Measurements from ENCODE around the gene SCFD2.

The SCFD2 gene

DNA sequence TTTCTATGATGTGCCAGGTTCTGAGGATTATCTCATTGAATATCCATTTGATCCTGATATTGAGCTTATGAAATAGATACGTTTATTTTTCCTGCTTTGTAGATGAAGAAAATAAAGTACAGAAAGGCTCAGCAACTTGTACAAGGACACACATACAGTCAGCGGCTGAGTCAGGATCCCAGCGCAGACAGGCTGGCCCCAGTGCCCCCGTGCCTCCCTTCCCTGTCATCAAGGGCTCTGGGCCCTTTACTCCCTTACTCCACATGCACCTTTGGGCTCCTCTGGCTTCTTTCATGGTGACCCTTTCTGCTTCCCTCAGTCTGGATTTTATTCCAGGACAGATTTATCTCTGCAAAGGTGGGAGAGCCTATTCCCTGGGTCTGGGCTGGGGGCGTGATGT lies 490.9 kb downstream of the SCFD2 start:
- in situ Hi-C loops (cut with MboI; ENCODE audit: low sequenced_read_pairs), result no loop called here

DNA sequence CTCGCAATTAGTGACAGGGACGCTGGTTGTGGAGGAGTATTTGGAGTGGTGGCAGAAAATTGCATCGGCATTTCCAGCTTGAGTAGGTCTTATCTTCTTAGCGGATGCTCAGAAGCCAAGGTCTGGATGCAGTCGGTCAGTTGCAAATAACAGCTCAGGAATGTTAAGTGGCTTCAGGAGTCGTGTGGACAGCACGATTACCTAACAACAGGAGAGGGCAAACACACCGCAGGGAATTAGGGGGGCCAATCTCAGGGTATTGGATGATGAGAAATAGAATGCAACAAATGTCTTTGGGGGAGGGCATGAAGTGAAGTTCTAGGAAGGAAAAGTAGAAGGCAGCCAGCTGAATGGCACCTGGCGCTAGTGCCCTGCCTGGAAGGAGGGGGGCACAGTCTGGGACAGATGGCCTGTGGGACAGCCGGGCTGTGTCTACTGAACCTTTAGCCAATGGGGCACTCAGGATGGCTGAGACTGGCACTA lies 492.0 kb downstream of the SCFD2 start:
- in situ Hi-C loops (cut with MboI; ENCODE audit: low sequenced_read_pairs), result no loop called here

DNA sequence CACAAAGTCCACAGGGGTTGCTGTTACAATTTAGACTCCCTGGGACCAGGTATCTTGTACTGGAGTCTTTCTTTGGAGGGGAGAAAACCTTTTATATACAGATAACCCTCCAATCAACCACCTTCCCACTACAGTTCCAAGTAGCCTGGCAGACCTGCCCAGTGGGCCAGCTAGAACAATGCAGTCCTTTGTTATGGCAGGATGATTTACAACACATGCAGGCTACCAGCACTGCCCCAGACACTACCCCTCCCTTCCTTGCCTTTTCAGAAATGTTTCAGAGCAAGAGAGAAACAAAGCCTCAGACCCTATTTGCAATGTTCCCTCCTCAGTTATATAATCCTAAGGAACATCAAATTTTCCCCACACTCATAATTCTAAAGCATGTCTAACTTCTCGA lies 492.7 kb downstream of the SCFD2 start:
- in situ Hi-C loops (cut with MboI; ENCODE audit: low sequenced_read_pairs), result no loop called here

DNA sequence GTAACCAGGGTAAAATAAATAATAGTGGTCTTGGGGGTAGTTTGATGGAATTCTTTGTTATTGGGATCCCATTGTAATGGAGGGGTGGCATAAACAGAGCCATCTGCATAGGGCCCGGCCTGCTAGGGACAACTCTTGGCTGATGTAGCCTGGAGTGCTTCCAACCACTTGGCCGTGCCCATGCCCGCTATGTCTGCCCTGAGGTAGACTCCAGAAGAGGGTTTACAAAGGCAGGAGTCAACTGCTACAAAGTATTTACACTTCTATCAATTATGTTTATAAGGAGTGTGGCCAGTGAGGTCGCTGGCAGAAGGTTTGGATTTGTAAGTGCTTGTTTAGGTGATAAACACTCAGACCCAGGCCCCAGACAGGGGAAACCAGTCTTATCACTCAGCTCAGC lies 495.6 kb downstream of the SCFD2 start:
- in situ Hi-C loops (cut with MboI; ENCODE audit: low sequenced_read_pairs), result no loop called here

DNA sequence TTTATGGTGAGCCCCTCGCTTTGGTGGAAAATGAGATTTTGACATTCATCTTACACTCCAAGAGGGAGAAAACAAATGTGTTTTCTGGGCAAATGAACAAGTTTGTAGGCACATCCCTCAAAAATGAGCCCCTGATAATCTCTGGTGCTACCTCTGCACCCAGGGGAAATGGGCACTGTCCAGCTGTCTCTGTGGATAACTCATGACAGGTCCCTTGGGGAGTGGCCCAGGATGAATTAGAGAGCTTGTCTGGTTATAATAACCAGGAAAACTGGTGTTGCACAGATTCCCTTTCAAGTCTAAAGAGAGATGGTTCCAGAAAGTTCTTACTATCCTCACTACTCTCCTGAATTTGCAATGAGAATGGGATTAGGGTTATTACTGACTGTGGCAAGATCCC lies 496.2 kb downstream of the SCFD2 start:
- in situ Hi-C loops (cut with MboI; ENCODE audit: low sequenced_read_pairs), result no loop called here

DNA sequence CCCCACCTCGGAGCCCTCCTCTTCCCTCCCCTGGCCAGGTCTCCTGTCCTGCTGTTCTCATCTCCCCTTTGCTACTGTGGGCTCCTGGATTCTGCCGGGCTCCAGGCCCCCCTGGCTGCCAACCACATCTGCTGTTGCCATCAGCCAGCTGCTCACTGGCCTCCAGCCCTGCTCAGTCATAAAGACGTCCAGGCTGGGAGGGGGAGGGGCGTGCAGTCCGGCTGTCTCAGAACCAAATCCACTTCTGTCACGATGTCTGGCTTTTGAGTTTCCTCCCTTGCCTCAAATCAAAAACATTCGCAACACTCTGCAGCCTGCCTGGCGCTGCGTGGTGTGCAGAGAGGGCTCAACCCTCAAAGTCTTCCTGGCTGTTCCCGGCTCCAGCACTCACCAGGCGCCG lies 496.7 kb downstream of the SCFD2 start:
- in situ Hi-C loops (cut with MboI; ENCODE audit: low sequenced_read_pairs), result no loop called here

DNA sequence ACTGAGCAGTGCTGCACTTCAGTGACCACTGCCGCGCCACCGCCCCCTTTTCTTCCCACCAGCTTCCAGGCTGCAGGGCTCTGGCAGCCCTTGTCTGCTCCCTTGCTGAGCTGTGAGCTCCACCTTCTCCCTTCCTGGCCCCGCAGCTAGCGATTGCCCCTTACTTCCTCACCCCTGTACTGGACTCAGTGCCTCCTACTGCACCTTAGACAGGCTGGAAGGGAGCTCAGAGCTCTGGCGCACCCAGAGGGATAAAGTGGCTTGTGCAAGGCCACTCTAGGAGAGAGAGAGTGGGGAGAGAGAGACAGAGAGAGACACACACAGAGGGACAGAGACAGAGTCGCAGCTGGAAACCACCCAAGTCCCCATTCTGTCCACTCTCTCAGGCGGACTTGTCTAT lies 497.7 kb downstream of the SCFD2 start:
- in situ Hi-C loops (cut with MboI; ENCODE audit: low sequenced_read_pairs), result no loop called here

DNA sequence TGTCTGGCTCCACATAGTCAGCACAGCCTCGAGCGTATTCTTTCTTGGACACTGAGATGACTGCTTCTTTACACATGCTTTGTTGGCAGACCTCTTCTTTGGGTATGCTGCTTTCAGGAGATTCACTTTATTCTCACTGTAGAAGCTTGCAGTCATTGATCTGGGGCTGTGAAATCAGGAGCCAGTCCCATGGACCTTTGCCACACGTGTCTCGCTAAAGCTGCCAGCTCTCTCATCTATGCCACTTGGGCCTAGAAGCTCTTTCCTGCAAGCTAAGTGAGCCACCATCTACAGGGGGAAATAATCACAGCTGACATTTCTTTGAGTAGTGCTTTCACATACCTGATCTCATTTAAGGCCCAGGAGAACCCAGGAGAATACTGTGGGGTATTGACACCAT lies 498.7 kb downstream of the SCFD2 start:
- in situ Hi-C loops (cut with MboI; ENCODE audit: low sequenced_read_pairs), result no loop called here

DNA sequence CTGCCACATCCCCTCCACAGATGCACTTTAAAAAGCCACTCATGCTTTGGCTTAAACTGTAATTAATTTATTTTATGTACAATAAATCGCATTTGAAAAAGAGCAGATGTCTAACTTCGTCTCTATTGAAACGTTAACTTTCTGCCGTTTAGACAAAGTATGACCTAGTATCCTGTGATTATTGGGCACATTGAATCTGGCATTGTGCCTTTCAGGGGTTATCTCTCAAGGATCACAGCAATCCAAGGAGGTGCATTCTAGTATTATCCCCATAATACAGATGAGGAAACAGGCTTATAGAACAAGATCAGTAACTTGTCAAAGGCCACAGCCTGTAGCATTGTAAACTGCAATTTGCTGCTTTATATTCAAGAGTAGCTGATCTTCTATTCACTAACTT lies 499.1 kb downstream of the SCFD2 start:
- in situ Hi-C loops (cut with MboI; ENCODE audit: low sequenced_read_pairs), result no loop called here

DNA sequence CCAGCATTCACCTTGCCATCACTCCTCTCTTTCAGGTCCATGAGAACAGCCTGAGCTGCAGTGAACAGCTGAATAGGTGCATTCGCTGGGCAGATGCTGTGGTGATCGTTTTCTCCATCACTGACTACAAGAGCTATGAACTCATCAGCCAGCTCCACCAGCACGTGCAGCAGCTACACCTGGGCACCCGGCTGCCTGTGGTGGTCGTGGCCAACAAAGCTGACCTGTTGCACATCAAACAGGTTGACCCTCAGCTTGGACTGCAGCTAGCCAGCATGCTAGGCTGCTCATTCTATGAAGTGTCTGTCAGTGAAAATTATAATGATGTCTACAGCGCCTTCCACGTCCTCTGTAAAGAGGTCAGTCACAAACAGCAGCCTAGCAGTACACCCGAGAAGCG lies 500.6 kb downstream of the SCFD2 start:
- in situ Hi-C loops (cut with MboI; ENCODE audit: low sequenced_read_pairs), result no loop called here

DNA sequence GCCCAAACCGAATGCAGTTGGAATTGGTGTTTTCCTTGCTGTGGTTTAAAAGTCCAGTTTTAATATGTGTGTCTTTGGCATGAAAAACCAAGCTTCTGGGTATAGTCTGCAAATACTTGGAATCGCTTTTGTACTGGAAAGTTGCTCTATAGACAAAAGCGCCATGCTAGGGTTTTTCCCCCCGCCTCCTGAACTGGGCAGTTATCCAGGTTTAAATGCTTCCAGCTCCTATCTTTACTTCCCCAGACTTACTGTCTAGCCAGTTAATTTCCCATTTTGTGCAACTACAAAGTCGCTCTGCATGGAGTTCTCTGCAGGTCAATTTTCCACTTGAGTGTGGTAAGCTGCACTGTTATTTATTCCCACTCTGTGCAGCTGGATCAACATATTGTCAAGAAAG lies 501.1 kb downstream of the SCFD2 start:
- in situ Hi-C loops (cut with MboI; ENCODE audit: low sequenced_read_pairs), result no loop called here

DNA sequence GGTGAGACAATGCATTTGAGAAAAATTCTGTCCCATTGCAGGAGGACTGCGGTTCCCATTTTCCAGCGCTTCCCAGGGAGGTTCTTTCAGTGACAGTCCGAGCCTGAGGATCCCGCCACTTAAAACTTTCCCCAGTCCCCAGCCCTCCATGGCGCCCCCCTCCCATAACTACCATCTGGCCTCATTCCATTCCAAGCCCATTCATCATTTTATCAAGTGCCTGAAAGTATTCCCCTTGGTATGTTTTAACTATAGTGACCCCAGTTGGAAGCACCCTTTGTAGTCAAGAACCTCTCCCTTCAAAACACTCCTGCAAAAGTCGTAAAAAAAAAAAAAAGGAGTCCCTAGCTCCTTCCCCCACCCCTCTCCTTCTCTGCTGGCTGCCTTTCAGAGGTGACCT lies 502.5 kb downstream of the SCFD2 start:
- in situ Hi-C loops (cut with MboI; ENCODE audit: low sequenced_read_pairs), result no loop called here

DNA sequence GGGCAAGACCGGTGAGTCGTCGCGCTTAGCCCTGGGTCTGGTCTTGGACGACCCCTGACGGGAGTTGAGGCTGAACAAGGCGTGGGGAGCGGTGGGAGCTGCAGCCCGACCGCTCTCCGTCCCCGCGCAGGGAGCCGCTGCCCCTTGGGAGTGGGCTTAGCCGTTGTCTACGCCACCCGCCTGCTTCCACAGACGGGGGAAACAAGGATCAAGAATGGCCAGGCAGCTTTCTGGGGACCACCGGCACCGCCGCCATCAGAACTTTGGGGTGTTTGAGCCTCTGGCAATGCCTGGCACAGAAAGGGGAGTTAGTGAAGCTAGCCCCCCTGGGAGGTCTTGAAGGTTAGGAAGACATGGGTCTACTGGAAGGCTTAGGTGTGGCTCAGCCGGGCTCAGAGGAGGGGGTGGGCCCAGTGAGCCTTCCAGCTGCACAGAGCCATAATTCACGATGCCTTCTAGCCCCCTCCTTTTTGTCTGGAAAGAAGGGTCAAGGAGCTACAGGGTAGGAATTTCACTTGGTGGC lies 503.2 kb downstream of the SCFD2 start:
- in situ Hi-C loops (cut with MboI; ENCODE audit: low sequenced_read_pairs), result no loop called here

DNA sequence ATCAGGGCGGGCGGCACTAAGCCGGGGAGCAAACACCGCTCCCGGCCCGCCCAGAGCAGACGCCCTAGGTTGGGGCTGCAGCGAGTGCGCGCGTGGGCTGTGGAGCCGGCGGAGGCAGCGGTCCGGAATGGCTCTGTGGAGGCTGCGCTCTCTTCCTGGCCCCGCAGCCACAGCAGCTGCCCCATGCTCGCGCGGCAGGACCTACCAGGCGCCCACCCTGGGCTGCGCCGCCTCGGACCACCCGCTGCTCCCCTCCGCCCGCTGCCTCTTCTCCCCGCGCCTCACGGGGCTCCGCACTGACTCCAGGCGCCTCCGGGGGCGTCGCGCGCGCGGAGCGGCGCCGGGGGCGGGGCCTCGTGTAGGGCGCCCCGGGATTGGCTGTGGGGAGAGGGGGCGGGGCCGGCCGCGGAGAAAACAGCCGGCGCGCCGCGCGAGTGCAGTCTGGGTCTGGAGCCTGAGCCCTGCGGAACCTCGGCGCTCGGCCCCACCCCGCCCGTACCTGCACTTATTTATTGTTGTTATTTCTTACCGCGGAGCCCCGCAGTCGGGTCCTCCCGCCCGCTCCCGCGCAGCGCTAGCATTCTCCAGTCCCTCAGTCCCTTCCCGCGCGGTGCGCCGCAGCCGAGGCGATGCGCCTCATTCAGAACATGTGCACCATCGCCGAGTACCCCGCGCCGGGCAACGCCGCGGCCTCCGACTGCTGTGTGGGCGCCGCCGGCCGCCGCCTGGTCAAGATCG lies 503.8 kb downstream of the SCFD2 start, which contains the start of gene RASL11B:
Gene RASL11B (plus strand): TSS at position 439 of the 738 bp plus-strand sequence. CDS start 191 bp downstream, at position 630.
- in situ Hi-C loops (cut with MboI; ENCODE audit: low sequenced_read_pairs), result no loop called here

DNA sequence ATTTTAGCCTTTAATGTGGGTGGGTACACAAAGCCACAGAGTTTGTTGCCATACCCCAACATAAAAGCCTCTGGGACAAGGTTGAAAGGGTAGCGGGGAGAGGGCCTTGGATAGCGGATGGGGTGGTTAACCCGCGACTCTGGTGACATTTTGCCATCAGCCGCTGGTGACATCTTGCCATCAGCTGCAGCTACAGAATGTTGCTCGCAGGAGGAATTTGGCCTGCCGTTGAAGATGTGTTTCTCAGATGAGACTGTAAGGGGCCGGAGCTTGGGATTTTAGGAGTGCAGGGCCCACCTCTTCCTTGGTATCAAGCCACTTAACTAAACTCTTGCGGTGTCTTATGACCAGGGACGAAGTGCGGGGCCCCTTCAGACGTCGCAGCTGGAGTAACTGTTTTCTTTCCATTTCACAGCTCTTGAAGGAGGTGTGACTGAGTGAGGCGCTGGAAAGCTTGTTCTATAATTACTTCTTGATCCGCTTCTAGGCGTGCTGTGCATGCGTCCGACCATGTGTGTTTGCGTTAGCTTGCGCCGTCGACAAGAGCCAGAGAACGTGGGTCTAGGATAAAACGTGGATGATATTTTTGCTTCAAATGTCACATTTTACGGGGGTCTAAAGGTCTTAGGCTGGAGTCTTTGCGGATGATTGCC lies 504.6 kb downstream of the SCFD2 start:
- in situ Hi-C loops (cut with MboI; ENCODE audit: low sequenced_read_pairs), result no loop called here

DNA sequence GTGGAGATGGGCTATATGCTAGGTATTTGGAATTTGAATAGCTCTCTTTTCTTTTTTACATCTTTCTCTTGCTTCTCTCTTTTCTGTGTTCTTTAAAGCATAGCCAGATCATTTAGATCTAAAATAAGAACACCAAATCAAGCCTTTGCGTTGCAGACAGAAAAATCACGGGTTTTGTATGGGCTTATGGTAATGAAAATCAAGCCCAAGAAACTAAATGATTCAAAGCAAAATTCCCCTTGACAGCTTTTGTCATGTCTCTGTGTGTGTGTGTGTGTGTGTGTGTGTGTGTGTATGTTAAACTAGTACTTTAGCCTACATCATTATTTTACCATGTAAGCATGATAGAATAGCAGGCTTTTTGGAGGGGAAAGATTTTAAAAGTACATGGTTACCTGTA lies 505.5 kb downstream of the SCFD2 start:
- in situ Hi-C loops (cut with MboI; ENCODE audit: low sequenced_read_pairs), result no loop called here

DNA sequence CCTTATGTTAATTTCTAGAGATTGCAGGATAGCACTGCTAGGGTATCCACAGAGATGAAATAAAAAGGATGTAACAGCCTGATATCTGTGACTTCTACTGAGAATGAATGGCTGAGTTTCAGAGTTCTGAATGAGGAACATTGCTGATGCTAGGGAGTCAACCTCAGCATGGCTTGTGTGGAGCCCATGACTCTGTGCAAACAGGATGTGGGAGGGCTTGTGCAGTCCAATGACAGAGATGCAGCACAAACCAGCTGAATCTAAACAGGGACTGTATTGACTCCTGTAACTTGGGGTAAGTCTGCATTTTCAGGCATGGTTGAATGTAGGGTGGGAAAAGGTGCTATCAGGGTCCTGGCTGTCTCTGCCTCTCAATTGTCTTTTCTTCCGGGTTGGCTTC lies 509.1 kb downstream of the SCFD2 start:
- in situ Hi-C loops (cut with MboI; ENCODE audit: low sequenced_read_pairs), result no loop called here

DNA sequence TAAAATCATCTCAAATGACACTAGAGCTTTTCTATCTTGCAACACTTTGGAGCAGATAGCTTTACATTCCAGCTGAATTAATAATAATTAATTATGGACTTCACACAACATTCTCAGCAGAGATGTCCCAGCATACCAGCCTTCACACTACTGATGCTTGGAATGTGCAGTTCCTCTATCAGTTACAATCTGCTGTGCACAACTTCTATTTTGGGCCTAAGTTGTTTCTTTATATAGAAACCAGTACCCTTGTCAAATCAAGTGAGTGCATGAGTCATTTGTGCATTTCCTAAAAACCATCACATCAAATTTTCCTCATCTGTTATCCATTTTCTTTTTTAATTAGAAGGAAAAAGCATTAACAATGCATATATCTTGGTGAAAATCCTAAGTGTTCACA lies 512.5 kb downstream of the SCFD2 start:
- in situ Hi-C loops (cut with MboI; ENCODE audit: low sequenced_read_pairs), result no loop called here

DNA sequence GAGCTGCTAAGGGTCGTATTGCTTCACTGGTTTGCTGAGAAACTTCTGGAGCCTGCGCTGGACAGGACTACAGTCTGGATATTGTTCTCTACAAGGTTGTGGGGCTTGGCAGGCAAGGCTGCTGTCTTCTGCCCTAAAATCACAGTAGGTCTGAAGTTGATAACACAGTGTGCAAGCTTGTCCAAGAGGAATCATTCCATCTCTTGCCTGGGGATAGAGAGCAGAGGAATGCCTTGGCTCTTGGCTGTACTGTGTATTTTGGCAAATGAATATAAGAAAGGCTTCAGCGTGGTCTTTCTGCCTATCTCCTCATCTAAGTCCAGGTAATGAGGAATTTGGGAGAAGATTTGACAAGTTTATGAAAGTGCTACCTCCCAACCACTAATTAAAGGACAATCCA lies 513.1 kb downstream of the SCFD2 start:
- in situ Hi-C loops (cut with MboI; ENCODE audit: low sequenced_read_pairs), result no loop called here

DNA sequence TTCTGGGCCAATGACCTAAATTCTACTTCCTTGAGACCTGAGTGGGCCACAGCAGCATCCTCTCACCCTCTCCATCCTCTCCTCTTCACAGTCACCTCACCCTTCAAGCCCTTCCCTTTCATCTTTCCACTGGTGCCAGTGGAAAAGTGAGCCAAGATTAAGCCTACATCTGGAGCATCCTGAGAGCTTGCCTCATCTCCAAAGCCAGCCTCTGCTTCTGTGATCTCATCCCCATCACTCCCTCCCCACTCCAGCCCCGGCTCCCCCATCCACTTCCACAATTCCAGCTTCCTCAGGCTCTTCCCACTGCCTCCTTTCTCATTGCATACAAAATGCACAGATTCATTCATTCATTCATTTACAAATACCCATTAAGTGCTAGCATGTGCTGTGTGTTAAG lies 513.8 kb downstream of the SCFD2 start:
- in situ Hi-C loops (cut with MboI; ENCODE audit: low sequenced_read_pairs), result no loop called here

DNA sequence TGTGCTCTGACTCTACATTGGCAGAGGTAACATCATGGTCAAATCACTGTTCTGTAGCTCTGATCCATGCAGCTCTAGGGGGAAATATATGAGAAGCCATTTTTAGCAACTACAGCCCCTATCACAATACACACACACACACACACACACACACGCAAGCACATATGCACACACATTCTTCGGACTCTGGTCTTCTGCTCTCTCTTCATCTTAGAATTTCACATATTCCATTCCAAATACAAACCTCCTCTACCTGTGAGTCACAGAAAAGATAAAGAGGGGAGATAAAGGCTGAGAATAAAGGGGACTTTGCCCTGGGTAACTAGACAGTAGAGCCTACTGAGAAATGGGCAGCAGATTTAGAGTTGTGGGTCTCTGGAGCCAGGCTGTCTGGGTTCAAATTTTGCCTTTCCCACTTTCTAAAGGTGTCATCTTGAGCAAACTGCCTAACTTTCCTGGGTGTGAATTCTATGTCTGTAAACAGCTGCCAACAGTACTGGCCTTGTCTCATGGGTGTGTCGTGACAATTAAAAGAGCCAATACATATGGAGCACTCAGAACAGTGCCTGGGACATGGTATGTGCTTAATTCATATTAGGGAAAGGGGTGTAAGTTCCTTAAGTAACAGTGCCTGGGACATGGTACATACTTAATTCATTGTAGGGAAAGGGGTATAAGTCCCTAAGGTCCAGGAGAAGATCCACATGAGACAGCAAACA lies 515.3 kb downstream of the SCFD2 start:
- in situ Hi-C loops (cut with MboI; ENCODE audit: low sequenced_read_pairs), result no loop called here

DNA sequence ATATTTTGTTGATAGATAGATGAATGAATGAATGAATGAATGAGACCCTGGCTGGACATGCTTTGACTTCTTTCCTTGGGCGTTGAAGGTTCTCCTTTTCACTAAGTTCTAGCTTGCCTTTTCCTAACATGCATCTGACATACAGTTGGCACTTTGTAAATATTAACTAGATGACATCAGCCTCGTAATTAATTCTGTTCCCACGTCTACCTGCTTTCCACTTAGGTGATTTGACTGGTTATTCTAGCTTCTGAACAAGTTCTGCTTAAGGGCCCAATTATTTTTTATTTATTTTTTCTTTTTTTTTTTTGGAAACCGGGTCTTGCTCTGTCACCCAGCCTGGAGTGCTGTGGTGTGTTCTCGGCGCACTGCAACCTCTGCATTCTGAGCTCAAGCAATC lies 517.6 kb downstream of the SCFD2 start:
- in situ Hi-C loops (cut with MboI; ENCODE audit: low sequenced_read_pairs), result no loop called here
